Astrocyte (in vitro differentiated cells and primary cell): ENCODE results near the gene KCNMA1. TPM values are rescaled to one million over a fixed set of nuclear protein-coding genes. Genes with fewer than 3 reads are reported as not detected.
"Not testable (repeated sequence)": the region's sequence is repeated elsewhere in the genome, so short reads cannot be mapped to it uniquely, and the experiment has no call there.

Experiments used
- DNase-seq: peaks from one replicate; pipeline ENCODE4 v3.0.0-alpha.2; 2010; ENCODE audit warnings: low read depth
- FAIRE-seq: peaks from 2 replicates; lab custom pipeline; 2011; peaks lifted over from hg19 to GRCh38; lab: Jason Lieb, UNC
- H2AFZ ChIP-seq: 2 replicates; pipeline ENCODE4 v1.6.0; 2012; ENCODE audit warnings: low read depth, low read length, inconsistent platforms
- H3K27ac ChIP-seq: 2 replicates; pipeline ENCODE4 v1.5.1; 2011; ENCODE audit warnings: low read depth, low read length, inconsistent platforms
- H3K27me3 ChIP-seq: 2 replicates; pipeline ENCODE4 v1.6.0; 2011; ENCODE audit warnings: low read length, inconsistent platforms; ENCODE audit not compliant: insufficient read depth
- H3K36me3 ChIP-seq: 2 replicates; pipeline ENCODE4 v1.5.1; 2011; ENCODE audit warnings: low read length, inconsistent platforms; ENCODE audit not compliant: insufficient read depth
- H3K4me1 ChIP-seq: 2 replicates; pipeline ENCODE4 v1.5.1; 2011; ENCODE audit warnings: low read length, inconsistent platforms; ENCODE audit not compliant: insufficient read depth
- H3K4me2 ChIP-seq: 2 replicates; pipeline ENCODE4 v1.6.0; 2012; ENCODE audit warnings: low read length, inconsistent platforms
- H3K4me3 ChIP-seq: 2 replicates; pipeline ENCODE4 v1.5.1; 2011; ENCODE audit warnings: low read depth, mild to moderate bottlenecking, low read length, inconsistent platforms; ENCODE audit not compliant: insufficient read depth
- H3K79me2 ChIP-seq: 2 replicates; pipeline ENCODE4 v1.6.0; 2012; ENCODE audit warnings: mild to moderate bottlenecking, low read length, inconsistent platforms; ENCODE audit not compliant: insufficient read depth
- H3K9ac ChIP-seq: 2 replicates; pipeline ENCODE4 v1.6.0; 2012; ENCODE audit warnings: mild to moderate bottlenecking, low read length, inconsistent platforms
- H3K9me3 ChIP-seq: 2 replicates; pipeline ENCODE4 v1.5.1; 2012; ENCODE audit warnings: low read depth, mild to moderate bottlenecking, low read length, inconsistent platforms; ENCODE audit not compliant: insufficient read depth
- H4K20me1 ChIP-seq: 2 replicates; pipeline ENCODE4 v1.6.0; 2012; ENCODE audit warnings: low read length, inconsistent platforms; ENCODE audit not compliant: insufficient read depth
- H3K27ac Mint-ChIP-seq: one replicate; pipeline ENCODE4 v1.8.0; 2021; ENCODE audit warnings: mild to moderate bottlenecking, mixed read lengths; ENCODE audit not compliant: unreplicated experiment
- H3K27me3 Mint-ChIP-seq: one replicate; pipeline ENCODE4 v1.8.0; 2021; ENCODE audit warnings: low read depth, mixed read lengths; ENCODE audit not compliant: unreplicated experiment
- H3K36me3 Mint-ChIP-seq: one replicate; pipeline ENCODE4 v1.8.0; 2021; ENCODE audit warnings: low read depth, mixed read lengths; ENCODE audit not compliant: unreplicated experiment
- H3K4me1 Mint-ChIP-seq: one replicate; pipeline ENCODE4 v1.8.0; 2021; ENCODE audit warnings: low read depth, mixed read lengths; ENCODE audit not compliant: unreplicated experiment
- H3K4me3 Mint-ChIP-seq: one replicate; pipeline ENCODE4 v1.8.0; 2021; ENCODE audit warnings: mild to moderate bottlenecking, moderate library complexity, mixed read lengths; ENCODE audit not compliant: unreplicated experiment
- H3K9me3 Mint-ChIP-seq: one replicate; pipeline ENCODE4 v1.8.0; 2021; ENCODE audit warnings: mild to moderate bottlenecking, mixed read lengths; ENCODE audit not compliant: unreplicated experiment
- EZH2 ChIP-seq: IDR thresholded peaks from 2 replicates; pipeline ENCODE4 v1.6.1; 2012; ENCODE audit warnings: mild to moderate bottlenecking, low read length, inconsistent platforms; ENCODE audit not compliant: insufficient read depth
- total RNA-seq: library from RNA; stranded (reverse); gene quantifications from 2 replicates; pipeline ENCODE4 v1.2.1, GENCODE V29; 2021
- TF ChIP-seq, protein P1 (sequence below): IDR thresholded peaks from 2 replicates; pipeline ENCODE4 v1.5.1; 2011; ENCODE audit warnings: low read depth, mild to moderate bottlenecking, inconsistent platforms, low read length, moderate library complexity; ENCODE audit not compliant: insufficient read depth

The KCNMA1 gene
- total RNA-seq, 1 donor from 2014 or later = 45.8 TPM

DNA sequence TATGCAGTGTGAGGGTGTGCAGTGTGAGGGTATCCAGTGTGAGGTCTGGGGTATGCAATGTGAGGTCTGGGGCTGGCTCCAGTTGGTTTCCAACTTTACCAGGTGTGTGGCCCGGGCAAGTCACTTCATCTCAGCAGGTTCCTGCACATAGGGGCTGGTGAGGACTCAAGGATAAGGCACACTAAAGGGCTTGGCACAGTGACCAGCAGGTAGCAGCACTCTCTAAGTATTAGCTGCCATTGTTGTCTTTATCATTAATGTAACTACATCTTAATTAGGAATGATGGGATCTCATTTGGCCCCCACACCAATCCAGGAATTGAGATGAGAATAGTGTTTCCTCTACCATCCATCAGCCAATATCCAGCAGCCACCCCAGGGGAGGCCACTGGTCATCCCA is 117.3 kb downstream of the KCNMA1 start:
- DNase-seq (no peak), FAIRE-seq (no peak)
- Histone ChIP-seq H3K4me2 (no peak overlapping the region), H3K27me3 (no peaks in the 10 kb centered on the region), H3K36me3 (no peaks in the 10 kb centered on the region), H3K79me2 (peaks cover 28% of the 10 kb centered on the region), H3K27ac (no peak overlapping the region), H3K4me3 (no peak overlapping the region), H3K9ac (no peak overlapping the region), H4K20me1 (no peaks in the 10 kb centered on the region), H3K9me3 (no peaks in the 10 kb centered on the region), H3K4me1 (peaks cover 16% of the 10 kb centered on the region), H2AFZ (no peak overlapping the region)
- H3K27ac Mint-ChIP-seq = no peak overlapping the region
- peaks cover 3% of the 10 kb centered on the region for H3K36me3 Mint-ChIP-seq
- no peak overlapping the region for H3K4me3 Mint-ChIP-seq
- peaks cover 31% of the 10 kb centered on the region for H3K4me1 Mint-ChIP-seq
- no peaks in the 10 kb centered on the region for H3K27me3 Mint-ChIP-seq
- H3K9me3 Mint-ChIP-seq = no peaks in the 10 kb centered on the region
- TF ChIP-seq, protein P1, sequence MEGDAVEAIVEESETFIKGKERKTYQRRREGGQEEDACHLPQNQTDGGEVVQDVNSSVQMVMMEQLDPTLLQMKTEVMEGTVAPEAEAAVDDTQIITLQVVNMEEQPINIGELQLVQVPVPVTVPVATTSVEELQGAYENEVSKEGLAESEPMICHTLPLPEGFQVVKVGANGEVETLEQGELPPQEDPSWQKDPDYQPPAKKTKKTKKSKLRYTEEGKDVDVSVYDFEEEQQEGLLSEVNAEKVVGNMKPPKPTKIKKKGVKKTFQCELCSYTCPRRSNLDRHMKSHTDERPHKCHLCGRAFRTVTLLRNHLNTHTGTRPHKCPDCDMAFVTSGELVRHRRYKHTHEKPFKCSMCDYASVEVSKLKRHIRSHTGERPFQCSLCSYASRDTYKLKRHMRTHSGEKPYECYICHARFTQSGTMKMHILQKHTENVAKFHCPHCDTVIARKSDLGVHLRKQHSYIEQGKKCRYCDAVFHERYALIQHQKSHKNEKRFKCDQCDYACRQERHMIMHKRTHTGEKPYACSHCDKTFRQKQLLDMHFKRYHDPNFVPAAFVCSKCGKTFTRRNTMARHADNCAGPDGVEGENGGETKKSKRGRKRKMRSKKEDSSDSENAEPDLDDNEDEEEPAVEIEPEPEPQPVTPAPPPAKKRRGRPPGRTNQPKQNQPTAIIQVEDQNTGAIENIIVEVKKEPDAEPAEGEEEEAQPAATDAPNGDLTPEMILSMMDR = no peak
- no peak for TF ChIP-seq EZH2

DNA sequence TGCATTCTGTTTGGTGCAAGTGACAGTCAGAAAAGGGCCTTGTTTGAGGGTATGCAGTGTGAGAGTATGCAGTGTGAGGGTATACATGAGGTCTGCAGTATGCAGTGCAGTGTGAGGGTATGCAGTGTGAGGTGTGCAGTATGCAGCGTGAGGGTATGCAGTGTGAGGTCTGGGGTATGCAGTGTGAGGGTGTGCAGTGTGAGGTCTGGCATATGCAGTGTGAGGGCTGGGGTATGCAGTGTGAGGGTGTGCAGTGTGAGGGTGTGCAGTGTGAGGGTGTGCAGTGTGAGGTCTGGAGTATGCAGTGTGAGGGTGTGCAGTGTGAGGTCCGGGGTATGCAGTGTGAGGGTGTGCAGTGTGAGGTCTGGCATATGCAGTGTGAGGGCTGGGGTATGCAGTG is 117.8 kb downstream of the KCNMA1 start:
- not testable (repeated sequence) for FAIRE-seq, H4K20me1 ChIP-seq, H3K9me3 Mint-ChIP-seq, H3K27me3 ChIP-seq, H3K27me3 Mint-ChIP-seq, H3K27ac ChIP-seq, H3K4me2 ChIP-seq, DNase-seq, H3K9me3 ChIP-seq, H2AFZ ChIP-seq, H3K4me3 ChIP-seq, H3K4me3 Mint-ChIP-seq, H3K36me3 ChIP-seq, H3K9ac ChIP-seq, H3K36me3 Mint-ChIP-seq, H3K27ac Mint-ChIP-seq
- H3K79me2 ChIP-seq = peaks cover 27% of the 10 kb centered on the region
- peaks cover 11% of the 10 kb centered on the region for H3K4me1 ChIP-seq
- peaks cover 30% of the 10 kb centered on the region for H3K4me1 Mint-ChIP-seq

DNA sequence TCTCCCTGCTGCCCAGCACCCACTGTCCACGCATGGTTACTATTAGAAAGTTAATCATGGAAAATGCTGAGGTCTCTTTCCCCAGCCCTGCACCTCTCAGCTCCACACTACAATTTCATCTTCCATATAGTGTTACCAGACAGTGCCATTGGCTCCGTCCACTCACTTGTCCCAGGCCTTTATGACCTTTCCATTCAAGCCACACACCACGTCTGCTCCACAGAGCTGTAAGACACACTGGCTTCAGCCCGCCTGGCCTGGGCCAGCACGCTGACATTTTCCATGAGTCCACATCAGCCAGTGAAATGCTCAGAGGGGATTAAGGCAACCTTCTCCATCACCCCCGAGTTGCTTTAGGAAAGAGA is 118.7 kb downstream of the KCNMA1 start:
- TF ChIP-seq EZH2 = no peak
- Histone ChIP-seq H4K20me1 (no peaks in the 10 kb centered on the region), H3K36me3 (no peaks in the 10 kb centered on the region), H3K4me1 (peaks cover 7% of the 10 kb centered on the region), H2AFZ (no peak overlapping the region), H3K27ac (no peak overlapping the region), H3K9me3 (no peaks in the 10 kb centered on the region), H3K27me3 (no peaks in the 10 kb centered on the region), H3K79me2 (peaks cover 27% of the 10 kb centered on the region), H3K4me3 (no peak overlapping the region), H3K9ac (no peak overlapping the region), H3K4me2 (no peak overlapping the region)
- Mint-ChIP-seq H3K36me3 (peaks cover 3% of the 10 kb centered on the region), H3K9me3 (no peaks in the 10 kb centered on the region), H3K27me3 (no peaks in the 10 kb centered on the region), H3K27ac (no peak overlapping the region), H3K4me3 (no peak overlapping the region), H3K4me1 (peaks cover 34% of the 10 kb centered on the region)
- FAIRE-seq (no peak), DNase-seq (no peak)
